Activated T-helper 1 cell treated with anti-CD3 and anti-CD28 coated beads, Interleukin-2, amount 50 U/mL, for 16 hours (primary cell): Measurements from ENCODE around the gene SLC25A10.
A peak's percentile ranks its signal among the peaks of the same experiment; 100 is the strongest.
"Not testable (repeated sequence)": the region's sequence is repeated elsewhere in the genome, so short reads cannot be mapped to it uniquely, and the experiment has no call there.

Experiments used
- DNase-seq, 2 donors: peaks; one replicate each; pipeline ENCODE4 v3.0.0-alpha.2; 2020; ENCODE audit warnings: low read depth in 1 of 2, low spot score in 1 of 2

SLC25A10 gene

DNA sequence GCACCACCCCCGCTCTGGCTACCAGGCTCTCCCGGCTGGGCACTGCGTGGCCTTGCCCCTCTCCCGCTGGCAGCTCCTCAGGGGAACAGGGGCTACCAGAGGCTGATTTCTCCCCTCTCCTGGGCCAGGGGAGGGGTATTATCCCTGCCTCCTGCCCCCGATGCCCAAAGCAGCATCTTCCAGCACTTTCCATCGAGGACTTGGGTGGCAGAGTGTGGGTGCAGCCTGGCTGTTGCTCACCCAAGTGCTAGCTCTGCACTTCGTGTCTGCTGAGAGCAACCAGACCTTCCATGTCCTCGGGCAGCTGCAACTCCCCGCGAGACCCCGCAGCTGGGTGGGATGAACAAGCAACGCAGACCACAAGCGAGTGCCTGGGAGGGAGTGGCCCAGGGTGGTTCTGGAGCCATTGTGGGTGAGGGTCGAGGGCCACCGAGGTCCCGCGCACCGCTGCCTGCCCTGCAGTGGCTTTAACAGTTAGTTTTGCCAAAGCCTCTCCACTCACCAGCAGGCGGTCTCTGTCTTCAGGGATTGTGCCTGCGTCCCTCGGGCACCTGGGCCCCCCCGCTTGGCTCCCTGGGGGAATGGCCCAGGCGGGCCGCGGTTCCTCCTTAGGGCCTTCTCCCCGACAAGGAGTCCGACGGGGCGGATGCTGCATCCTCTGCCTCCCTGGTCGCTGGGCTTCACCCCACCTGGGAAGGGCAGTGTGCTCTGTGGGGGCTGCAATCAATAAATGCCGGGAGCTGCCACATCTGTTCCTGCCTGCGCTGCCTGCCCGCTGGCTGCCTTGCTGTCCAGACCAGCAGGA lies 8.4 kb downstream of the SLC25A10 start:
- no peak for DNase-seq

DNA sequence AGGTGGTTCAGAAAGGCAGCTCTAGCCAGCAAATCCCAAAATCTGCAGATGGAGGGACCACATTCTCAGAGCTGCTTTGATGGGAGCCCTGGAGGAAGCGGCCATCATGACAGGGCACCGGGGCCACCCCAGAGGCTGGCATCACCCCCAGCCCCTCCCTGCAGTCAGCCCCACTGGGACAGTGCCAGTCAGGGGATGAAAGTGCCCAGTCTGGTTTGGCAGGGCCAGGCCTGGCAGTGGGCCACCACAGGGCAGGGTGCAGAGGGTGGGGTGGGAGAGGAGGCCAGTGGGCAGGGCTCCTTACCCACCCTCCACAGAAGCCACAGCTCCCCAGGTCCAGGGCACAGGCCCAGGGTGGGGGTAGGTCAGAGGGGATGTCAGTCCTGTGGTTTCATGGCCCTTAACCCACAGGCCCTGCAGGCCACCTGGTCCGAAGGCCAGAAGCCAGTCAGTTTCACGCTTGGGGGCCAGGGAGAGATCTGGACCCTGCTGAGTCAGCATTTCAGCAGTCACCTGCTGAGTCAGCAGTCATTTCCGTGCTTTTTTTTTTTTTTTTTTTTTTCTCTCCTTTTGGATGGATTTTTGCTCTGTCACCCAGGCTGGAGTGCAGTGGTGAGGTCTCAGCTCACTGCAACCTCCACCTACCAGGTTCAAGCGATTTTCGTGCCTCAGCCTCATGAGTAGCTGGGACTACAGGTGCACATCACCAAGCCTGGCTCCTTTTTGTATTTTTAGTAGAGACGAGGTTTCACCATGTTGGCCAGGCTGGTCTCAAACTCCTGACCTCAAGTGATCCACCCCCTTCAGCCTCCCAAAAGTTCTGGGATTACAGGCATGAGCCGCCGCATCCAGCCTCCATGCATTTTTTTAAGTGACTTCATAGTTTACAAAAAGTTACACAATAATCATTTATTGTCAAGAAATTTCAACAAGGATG lies 10.4 kb downstream of the SLC25A10 start:
- no peak for DNase-seq

DNA sequence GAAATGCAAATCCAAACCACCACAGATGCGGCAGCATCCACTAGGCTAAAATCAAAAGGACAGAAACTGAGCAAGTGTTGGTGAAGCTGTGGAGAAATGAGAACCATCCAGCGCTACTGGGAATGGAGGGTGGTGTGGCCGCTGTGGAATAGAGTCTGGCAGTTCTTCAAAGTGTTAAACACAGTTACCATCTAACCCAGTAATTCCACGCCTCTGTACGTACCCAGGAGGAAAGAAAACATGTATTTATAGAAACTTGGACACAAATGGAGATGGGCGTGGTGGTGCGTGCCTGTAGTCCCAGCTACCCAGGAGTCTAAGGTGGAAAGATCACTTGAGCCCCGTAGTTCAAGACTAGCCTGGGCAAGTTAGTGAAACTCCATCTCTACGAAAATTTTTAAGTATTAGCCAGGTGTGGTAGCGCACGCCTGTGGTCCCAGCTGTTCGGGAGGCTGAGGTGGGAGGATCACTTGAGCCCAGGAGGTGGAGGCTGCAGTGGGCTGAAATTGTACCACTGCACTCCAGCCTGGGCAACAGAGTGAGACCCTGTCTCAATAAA lies 11.6 kb downstream of the SLC25A10 start:
- DNase-seq, result no peak

DNA sequence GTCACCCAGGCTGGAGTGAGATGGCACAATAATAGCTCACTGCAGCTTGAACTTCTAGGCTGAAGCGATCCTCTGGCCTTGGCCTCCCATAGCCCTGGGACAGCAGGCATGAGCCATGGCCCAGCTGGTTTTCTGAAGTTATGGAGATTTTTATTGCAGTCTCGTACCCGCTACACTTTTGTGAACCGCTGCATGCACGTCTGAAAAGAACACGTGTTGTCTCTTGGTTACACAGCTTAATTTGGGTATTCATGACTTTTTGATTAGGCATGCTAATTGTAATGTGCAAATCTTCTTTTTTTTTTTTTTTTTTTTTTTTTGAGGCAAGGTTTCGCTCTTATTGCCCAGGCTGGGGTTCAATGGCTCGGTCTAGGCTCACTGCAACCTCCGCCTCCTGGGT lies 13.4 kb downstream of the SLC25A10 start:
- DNase-seq, result no peak

DNA sequence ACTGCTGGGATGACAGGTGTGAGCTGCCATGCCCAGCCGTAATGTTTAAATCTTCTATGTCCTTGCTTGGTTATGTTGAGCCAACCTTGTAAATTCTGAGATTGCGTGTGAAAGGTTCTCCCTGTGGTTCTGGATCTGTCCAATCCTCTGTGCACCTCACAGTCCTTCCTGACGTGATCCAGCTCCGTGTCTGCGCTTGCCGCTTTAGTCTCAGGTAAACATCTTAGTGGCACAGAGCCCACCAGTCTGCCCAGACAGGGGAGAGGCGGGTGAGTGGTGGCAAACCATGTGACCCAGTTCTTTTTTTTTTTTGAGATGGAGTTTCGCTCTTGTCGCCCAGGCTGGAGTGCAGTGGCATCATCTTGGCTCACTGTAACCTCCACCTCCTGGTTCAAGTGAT lies 13.9 kb downstream of the SLC25A10 start:
- DNase-seq, result no peak

DNA sequence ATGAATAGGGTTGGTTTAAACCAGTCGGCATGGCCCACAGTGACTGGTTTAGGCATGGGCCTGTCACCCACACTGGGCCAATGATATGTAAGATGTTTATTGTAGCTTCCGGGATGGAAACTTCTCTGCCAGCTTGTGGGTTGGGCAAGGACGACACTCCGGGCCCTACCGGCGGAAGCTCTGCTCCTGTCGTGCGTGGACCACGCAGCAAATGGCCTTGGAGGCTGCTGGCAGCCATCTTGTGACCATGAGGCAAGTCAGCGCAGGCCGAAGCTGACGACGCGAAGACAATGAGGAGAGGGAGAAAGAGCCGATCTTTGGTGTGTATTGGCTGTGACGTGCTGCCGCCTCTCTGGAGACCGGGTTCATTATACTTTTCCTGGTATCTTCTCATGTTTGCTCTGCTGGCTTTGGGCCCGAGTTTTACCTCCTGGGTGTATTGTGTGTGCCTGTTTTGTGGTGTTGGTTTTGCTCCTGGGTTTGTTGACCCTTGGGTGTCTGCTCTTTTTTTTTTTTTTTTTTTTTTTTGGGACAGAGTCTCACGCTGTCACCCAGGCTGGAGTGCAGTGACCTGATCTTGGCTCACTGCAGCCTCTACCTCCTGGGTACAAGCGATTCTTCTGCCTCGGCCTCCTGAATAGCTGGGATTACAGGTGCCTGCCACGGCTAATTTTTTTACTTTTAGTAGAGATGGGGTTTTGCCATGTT lies 15.4 kb downstream of the SLC25A10 start:
- DNase-seq, result no peak

- peak; percentile 22 to 44 for DNase-seq
These were observed 21.7 kb downstream of the SLC25A10 start for GRCh38 chr17:81733507-81734404.

DNA sequence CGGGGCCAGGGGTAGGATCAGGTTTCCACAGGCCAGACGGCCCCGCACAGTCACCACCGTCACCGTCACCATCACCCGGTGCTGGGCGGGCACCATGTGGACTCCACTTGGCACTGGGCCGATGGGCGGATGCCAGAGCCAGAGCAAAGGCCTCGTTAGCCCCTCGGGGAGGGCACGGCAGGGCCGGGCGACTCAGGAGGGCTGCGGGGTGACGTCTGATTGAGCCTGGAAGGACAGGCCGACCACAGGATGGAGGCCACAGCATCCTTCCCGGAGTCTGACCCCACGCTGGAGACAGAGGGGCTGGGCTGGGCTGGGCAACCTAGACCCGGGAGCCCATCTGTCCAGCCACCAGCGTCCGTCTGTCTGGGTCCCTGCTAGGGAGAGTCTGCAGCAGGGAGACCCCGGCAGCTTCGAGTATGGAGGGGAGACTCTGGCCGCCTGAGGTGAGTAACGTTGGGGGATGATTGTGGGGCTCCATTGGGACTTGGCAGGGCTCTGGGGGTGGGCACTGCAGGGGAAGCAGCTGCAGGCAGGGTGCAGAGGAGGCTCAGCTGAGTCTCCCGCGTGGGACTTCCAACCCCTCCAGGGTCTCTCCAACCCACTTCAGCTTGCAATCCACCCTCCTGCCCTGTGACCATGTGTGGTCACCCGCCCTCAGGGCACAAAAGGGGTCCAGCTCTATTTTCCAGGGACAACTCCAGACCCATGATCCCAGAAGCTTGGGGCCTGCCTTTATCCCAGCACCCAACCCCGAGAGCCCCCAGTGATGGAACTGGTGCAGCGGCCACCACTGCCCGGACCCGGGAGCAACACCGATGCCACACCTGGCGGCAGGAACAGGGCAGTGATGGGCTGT lies 22.6 kb downstream of the SLC25A10 start:
- DNase-seq, result no peak

GRCh38 chr17:81735264-81736102 lies 23.4 kb downstream of the SLC25A10 start:
- no peak for DNase-seq

DNA sequence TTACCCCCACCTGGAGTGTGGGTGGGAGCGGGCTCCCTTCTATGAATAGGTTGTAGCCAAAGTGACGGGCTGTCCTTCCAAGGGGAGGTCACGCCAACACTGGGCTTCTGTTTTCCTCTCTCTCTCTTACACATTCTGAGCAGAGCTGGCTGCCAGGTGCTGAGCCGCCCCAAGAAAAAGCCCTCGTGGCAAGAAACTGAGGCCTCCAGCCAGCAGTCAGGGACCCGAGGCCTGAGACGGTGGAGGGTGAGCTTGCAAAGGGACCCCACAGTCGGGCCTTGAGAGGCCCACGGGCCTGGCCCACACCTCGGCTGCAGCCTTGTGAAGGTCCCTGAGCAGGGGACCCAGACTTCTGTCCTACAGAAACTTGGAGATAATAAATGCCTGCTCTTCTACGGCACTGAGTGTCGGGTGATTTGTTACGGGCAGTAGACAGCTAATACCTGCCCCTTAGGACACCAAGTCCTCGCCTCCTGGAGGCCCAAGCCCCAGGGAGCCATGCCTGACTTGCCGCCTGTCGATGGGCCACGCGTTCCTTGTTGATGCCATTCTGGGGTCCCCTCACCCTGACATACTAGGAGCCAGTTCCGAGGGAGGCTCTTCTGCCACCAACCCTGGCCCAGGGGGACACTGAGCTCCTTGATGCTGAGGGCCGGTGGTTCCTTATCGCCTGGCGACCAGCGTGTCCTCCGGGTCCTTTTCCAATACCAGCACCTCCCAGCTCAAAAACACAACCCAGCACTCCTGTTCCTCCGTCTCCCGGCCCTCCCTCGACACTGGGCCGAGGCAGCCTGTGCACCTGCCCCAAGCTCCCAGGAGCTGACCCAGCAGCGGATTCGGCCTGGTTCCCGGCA lies 26.1 kb downstream of the SLC25A10 start:
- DNase-seq, result no peak

DNA sequence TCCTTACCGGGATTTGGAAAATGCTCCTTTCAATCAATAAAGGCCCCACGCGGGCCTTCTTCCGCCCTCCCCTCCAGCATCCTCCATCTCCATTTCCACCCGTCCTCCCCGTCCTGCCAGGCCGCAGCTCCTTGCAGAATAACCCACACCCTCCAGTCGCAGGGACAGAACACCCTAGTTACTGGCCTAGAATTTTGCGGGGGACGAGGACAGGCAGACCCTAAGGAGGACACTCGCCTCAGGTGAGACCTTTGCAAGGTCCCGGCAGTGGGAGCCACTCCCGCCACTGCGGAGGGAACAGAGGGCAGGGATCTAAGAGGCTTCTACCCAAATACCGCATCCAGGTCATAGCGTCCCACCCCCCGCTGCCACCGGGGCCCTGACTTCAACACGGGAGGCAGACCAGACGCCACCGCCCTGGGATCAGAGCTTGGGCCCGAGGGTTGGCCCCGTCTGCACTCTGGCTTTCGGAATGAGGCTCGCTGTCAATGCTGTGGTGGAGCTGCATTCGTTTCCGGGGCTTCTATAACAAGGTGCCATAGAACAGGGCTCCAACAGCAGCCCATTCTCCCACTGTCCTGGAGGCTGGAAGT lies 26.8 kb downstream of the SLC25A10 start:
- no peak for DNase-seq

DNA sequence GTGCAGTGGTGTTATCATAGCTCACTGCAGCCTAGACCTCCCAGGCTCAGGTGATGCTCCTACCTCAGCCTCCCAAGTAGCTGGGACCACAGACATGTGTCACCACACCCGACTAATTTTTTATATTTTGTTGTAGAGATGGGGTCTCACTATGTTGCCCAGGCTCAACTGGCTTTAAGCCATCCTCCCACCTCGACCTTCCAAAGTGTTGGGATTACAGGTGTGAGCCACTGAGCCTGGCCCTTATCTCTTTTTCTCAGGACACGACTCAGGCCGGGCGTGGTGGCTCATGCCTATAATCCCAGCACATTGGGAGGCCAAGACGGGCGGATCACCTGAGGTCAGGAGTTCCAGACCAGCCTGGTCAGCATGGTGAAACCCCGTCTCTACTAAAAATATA lies 27.5 kb downstream of the SLC25A10 start:
- not testable (repeated sequence) for DNase-seq

DNA sequence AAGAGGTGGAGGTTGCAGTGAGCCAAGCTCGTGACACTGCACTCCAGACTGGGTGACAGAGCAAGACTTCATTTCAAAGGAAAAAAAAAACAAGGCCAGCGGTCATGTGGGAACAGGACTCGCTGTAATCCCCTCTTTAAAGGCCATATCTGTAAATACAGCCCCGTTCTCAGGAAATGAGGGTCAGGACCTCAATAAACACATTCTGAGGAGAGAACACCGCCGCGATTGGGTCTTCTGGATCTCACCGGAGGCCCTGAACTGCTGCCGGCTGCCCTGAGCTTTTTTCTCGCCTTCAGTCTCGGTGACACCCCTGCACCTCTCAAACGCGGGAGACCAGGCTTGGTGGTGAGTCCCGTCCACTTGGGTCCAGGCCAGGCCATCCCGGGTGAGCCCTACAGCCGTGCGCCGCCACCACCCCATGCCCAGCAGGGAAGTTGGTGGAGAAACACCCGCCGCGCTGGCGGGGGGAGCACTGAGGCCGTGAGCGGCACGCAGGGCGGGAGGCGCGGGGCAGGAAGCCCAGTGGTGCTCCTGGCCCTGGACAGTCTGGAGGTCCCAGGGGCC lies 28.4 kb downstream of the SLC25A10 start:
- no peak for DNase-seq

DNA sequence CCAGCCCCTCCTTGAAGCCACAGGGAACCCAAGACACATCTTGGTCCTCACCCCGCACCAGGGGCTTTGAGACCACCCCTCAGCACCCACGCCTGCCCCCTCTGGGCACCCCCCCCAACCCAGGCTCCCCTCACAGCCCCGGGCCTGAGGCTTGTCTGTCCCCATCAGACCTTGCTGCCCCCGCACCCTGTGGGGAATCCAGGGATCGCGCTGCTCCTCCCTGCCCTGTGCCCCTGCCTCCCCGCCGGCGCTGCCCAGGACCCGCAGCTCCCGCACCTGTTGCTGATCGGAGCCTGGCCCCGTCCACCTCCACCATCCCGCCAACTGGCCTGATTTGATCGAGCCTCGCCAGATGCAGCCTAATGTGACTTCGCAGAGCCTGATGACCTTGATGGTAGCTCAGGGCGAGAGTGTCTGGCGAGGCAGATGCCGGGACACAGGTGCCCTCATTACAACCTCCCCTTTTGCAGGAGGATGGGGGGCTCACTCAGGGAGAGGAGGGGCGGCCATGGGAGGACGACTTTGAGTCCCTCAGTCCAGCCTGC lies 29.0 kb downstream of the SLC25A10 start:
- no peak for DNase-seq

GRCh38 chr17:81741594-81742452 lies 29.7 kb downstream of the SLC25A10 start:
- DNase-seq, result no peak
